HepG2 (cell line): Measurements from ENCODE around the gene OR1F1. TPM values are rescaled to one million over a fixed set of nuclear protein-coding genes. Genes with fewer than 3 reads are reported as not detected.

Experiments
- ARHGAP35 ChIP-seq: sonication (generic); formaldehyde crosslinking; IDR thresholded peaks from 2 replicates; pipeline ENCODE4 v1.9.0; 2022; ENCODE audit warnings: mild to moderate bottlenecking, inconsistent platforms, moderate library complexity, missing genetic modification reagents, borderline replicate concordance
- CENPT ChIP-seq: sonication (generic); formaldehyde crosslinking; IDR thresholded peaks from 2 replicates; pipeline ENCODE4 v1.8.0; 2022; ENCODE audit warnings: low read depth, mild to moderate bottlenecking, moderate library complexity, missing genetic modification reagents
- CHD4 ChIP-seq: fragments of 200-600 bp; sonication (generic); IDR thresholded peaks from 2 replicates; pipeline ENCODE4 v1.7.0; 2017; ENCODE audit warnings: mild to moderate bottlenecking, low read length, borderline replicate concordance
- CREM ChIP-seq, 2 experiments: sonication (generic) in 1 of 2; formaldehyde crosslinking in 1 of 2; IDR thresholded peaks; 2 replicates each; pipeline versions ENCODE4 v1.4.0 to v1.6.1; 2016 to 2020; ENCODE audit warnings: antibody characterized with exemption in 1 of 2, mild to moderate bottlenecking in 1 of 2, missing genetic modification reagents in 1 of 2
- IRX3 ChIP-seq: sonication (generic); formaldehyde crosslinking; IDR thresholded peaks from 2 replicates; pipeline ENCODE4 v1.8.1; 2023; ENCODE audit warnings: mild to moderate bottlenecking, low read depth, missing genetic modification reagents, borderline replicate concordance
- MEIS2 ChIP-seq: sonication (generic); formaldehyde crosslinking; IDR thresholded peaks from 2 replicates; pipeline ENCODE4 v1.9.0; 2021; ENCODE audit warnings: mild to moderate bottlenecking, missing genetic modification reagents
- MYPOP ChIP-seq: sonication (generic); formaldehyde crosslinking; IDR thresholded peaks from 2 replicates; pipeline ENCODE4 v1.8.1; 2023; ENCODE audit warnings: mild to moderate bottlenecking, moderate library complexity, missing genetic modification reagents
- NR2F6 ChIP-seq, 2 experiments: IDR thresholded peaks; 2 replicates each; pipeline ENCODE4 v1.6.1; 2016; ENCODE audit warnings: antibody characterized with exemption in 1 of 2, mild to moderate bottlenecking in 1 of 2
- PAX8 ChIP-seq: sonication (generic); formaldehyde crosslinking; IDR thresholded peaks from 2 replicates; pipeline ENCODE4 v1.8.0; 2022; ENCODE audit warnings: mild to moderate bottlenecking, missing genetic modification reagents, borderline replicate concordance
- PPARG ChIP-seq: conservative IDR thresholded peaks from 2 replicates; pipeline ENCODE4 v1.6.1; 2016; ENCODE audit warnings: missing biosample characterization, missing genetic modification reagents
- REST ChIP-seq, 2 experiments: IDR thresholded peaks; 2 replicates each; pipeline ENCODE4 v1.6.1; 2011 to 2012; ENCODE audit warnings: low read length in 2 of 2, borderline replicate concordance in 1 of 2, low read depth in 1 of 2, mild to moderate bottlenecking in 1 of 2, moderate library complexity in 1 of 2
- SRY ChIP-seq: sonication (generic); formaldehyde crosslinking; IDR thresholded peaks from 2 replicates; pipeline ENCODE4 v1.8.0; 2022; ENCODE audit warnings: mild to moderate bottlenecking, missing genetic modification reagents
- SSRP1 ChIP-seq: IDR thresholded peaks from 2 replicates; pipeline ENCODE4 v1.6.1; 2016; ENCODE audit warnings: control low read depth
- STAT6 ChIP-seq: sonication (generic); formaldehyde crosslinking; IDR thresholded peaks from 2 replicates; pipeline ENCODE4 v1.4.0; 2020; ENCODE audit warnings: missing genetic modification reagents, mild to moderate bottlenecking, borderline replicate concordance
- THAP11 ChIP-seq: IDR thresholded peaks from 2 replicates; pipeline ENCODE4 v1.6.1; 2016; ENCODE audit warnings: missing biosample characterization, missing genetic modification reagents
- U2AF1 ChIP-seq: fragments of 200-400 bp; formaldehyde crosslinking; optimal IDR thresholded peaks from 2 replicates; pipeline ENCODE3; 2017; ENCODE audit warnings: mild to moderate bottlenecking, low read depth, low read length
- ZC3H4 ChIP-seq: sonication (generic); formaldehyde crosslinking; IDR thresholded peaks from 2 replicates; pipeline ENCODE4 v1.4.0; 2020; ENCODE audit warnings: missing genetic modification reagents, borderline replicate concordance
- ZNF205 ChIP-seq: IDR thresholded peaks from 2 replicates; pipeline ENCODE4 v1.6.1; 2018; ENCODE audit warnings: missing biosample characterization, missing genetic modification reagents
- ZNF543 ChIP-seq: sonication (generic); formaldehyde crosslinking; IDR thresholded peaks from 2 replicates; pipeline ENCODE4 v1.4.0; 2020; ENCODE audit warnings: mild to moderate bottlenecking, missing genetic modification reagents
- ZNF703 ChIP-seq: sonication (generic); formaldehyde crosslinking; IDR thresholded peaks from 2 replicates; pipeline ENCODE4 v1.5.1; 2020; ENCODE audit warnings: missing genetic modification reagents, mild to moderate bottlenecking, moderate library complexity, borderline replicate concordance
- ZNF782 ChIP-seq: sonication (generic); formaldehyde crosslinking; IDR thresholded peaks from 2 replicates; pipeline ENCODE4 v1.4.0; 2020; ENCODE audit warnings: missing genetic modification reagents, mild to moderate bottlenecking, borderline replicate concordance
- polyA plus RNA-seq, 8 experiments: library from polyadenylated mRNA; depleted of rRNA in 3 of 8; stranded (reverse) in 7 of 8; unstranded in 1 of 8; fragments of >200 nt; fragmentation: Illumina TruSeq in 4 of 8; extraction: Trizol in 4 of 8; gene quantifications; 2 replicates each; pipeline versions ENCODE4 v1.2.1 to v1.2.3, GENCODE V29; 2011 to 2016; ENCODE audit warnings: low read depth in 4 of 8, missing spikeins in 1 of 8, mixed read lengths in 1 of 8; ENCODE audit not compliant: insufficient read depth in 1 of 8
- total RNA-seq, 5 experiments: library from RNA; depleted of rRNA; stranded (reverse); fragments of >200 nt; fragmentation: Illumina TruSeq; extraction: Trizol; gene quantifications; 2 replicates each; pipeline ENCODE4 v1.2.3, GENCODE V29; 2016; ENCODE audit warnings: low read depth in 1 of 5

Gene OR1F1
- total and polyA plus RNA-seq, 2 of the 13 experiments (the other 11 are each of a cell fraction or from before 2014, with no cell fraction given), result 0.90 TPM; not detected in 1

GRCh38 chr16:3188925-3189825, 1.2 kb downstream of the OR1F1 start (continued):
- TF ChIP-seq STAT6 (no peak), U2AF1 (peak; percentile 49), ARHGAP35 (no peak), CENPT (CRISPR knock-in tag) (0 out of 2 replicates have a peak, but pooled peaks have one; percentile 9), ZC3H4 (no peak), MYPOP (CRISPR knock-in tag) (peak; percentile 41; the same call in 1 of the 2 replicates), CREM (IDR thresholded peaks at IDR 0.05) (peak; percentile 22; the same call in 1 of the 2 replicates), CREM (CRISPR knock-in tag; IDR thresholded peaks at IDR 0.05) (no peak), SSRP1 (CRISPR knock-in tag) (no peak), REST (IDR thresholded peaks at IDR 0.05; ENCODE audit: borderline replicate concordance in 1 of 2, low read depth in 1 of 2, low read length in 2 of 2) (no peak), ZNF205 (0 out of 2 replicates have a peak, but pooled peaks have one; percentile 25), IRX3 (CRISPR knock-in tag) (no peak), PAX8 (CRISPR knock-in tag) (no peak), ZNF543 (CRISPR knock-in tag) (no peak; the same call in 1 of the 2 replicates), THAP11 (CRISPR knock-in tag) (peak; percentile 48; the same call in 1 of the 2 replicates), NR2F6 (IDR thresholded peaks at IDR 0.05) (0 out of 2 replicates have a peak, but pooled peaks have one; percentile 18), NR2F6 (CRISPR knock-in tag; IDR thresholded peaks at IDR 0.05) (no peak), CHD4 (peak; percentile 44; the same call in 1 of the 2 replicates), SRY (0 out of 2 replicates have a peak, but pooled peaks have one; percentile 23), MEIS2 (no peak), ZNF782 (CRISPR knock-in tag) (no peak), PPARG (CRISPR knock-in tag) (peak; percentile 50; the same call in 1 of the 2 replicates), ZNF703 (CRISPR knock-in tag) (no peak)
